PC-9 (cell line): Measurements from ENCODE around the gene LRRC32.

Experiments used
- CTCF ChIP-seq: fragments of 200-600 bp; sonication (generic); conservative IDR thresholded peaks from 2 replicates; pipeline ENCODE4 v1.6.1; 2017; ENCODE audit warnings: mixed run types, antibody characterized with exemption, mild to moderate bottlenecking, moderate library complexity
- EZH2 ChIP-seq: fragments of 200-600 bp; sonication (generic); IDR thresholded peaks from 2 replicates; pipeline ENCODE4 v1.8.0; 2017; ENCODE audit warnings: antibody characterized with exemption, low read depth

GRCh38 chr11:76693806-76694205, 23.3 kb upstream of the LRRC32 start:
- TF ChIP-seq EZH2 (no peak), CTCF (no peak)
